Neural progenitor cell (in vitro differentiated cells): Measurements from ENCODE around the gene PRR7.

Source experiments
- CTCF ChIP-seq: fragments of 200-600 bp; sonication (generic); IDR thresholded peaks from 2 replicates; pipeline ENCODE4 v1.5.1; 2017; ENCODE audit warnings: antibody characterized with exemption, mild to moderate bottlenecking
- EZH2 ChIP-seq: fragments of 200-600 bp; sonication (generic); IDR thresholded peaks from 2 replicates; pipeline ENCODE4 v1.6.1; 2017; ENCODE audit warnings: antibody characterized with exemption, mild to moderate bottlenecking, moderate library complexity

DNA sequence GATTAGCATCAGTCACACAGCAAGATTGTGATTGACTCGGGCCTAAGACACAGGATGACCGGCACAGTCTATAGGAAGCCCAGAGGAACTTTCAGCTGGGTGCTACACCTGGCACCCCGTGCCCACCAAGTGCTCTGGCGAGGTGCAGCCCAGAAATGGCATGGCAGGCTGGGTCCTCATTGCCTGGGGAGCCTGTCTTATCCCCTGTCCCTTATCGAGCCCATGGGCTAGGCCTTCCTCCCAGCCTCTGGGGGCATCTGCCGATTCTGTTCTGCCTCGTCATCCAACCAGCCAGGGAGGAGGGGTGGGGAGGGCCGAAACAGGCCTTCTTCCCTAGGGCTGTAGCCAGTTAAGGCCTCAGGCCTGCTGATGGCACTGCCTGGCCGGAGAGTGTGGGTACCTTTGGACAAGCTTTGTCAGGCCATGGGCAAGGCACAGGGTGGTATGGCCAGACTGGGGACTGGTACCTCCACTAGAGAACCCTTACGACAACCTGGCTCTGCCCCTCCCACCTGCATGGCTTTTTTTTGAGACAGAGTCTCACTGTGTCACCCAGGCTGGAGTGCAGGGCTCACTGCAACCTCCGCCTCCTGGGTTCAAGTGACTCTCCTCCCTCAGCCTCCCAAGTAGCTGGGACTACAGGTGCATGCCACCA is 18.6 kb upstream of the PRR7 start:
- no peak for TF ChIP-seq CTCF
- no peak for TF ChIP-seq EZH2
